SK-N-SH treated with all-trans-retinoic acid at 6 μM for 48 hours (cell line): ENCODE measurements around the gene TMEM18.

Experiments
- ARNTL ChIP-seq: fragments of 450-650 bp; formaldehyde crosslinking; IDR thresholded peaks from 2 replicates; pipeline ENCODE4 v1.5.0; 2020; ENCODE audit warnings: low read depth, mild to moderate bottlenecking, moderate library complexity, borderline replicate concordance
- CSDC2 ChIP-seq: fragments of 250-450 bp; sonication (Bioruptor Pico); IDR thresholded peaks from 2 replicates; pipeline ENCODE4 v1.5.0; 2020; ENCODE audit warnings: mild to moderate bottlenecking, moderate library complexity
- GLIS3 ChIP-seq: fragments of 250-450 bp; sonication (Bioruptor Pico); IDR thresholded peaks from 2 replicates; pipeline ENCODE4 v1.5.0; 2020; ENCODE audit warnings: mild to moderate bottlenecking, moderate library complexity
- TOX ChIP-seq: fragments of 250-450 bp; sonication (Bioruptor Pico); IDR thresholded peaks from 2 replicates; pipeline ENCODE4 v1.8.0; 2021; ENCODE audit warnings: mild to moderate bottlenecking, moderate library complexity, borderline replicate concordance
- ZNF565 ChIP-seq: fragments of 450-650 bp; formaldehyde crosslinking; conservative IDR thresholded peaks from 2 replicates; pipeline ENCODE4 v1.5.0; 2020; ENCODE audit warnings: low read depth, mild to moderate bottlenecking, moderate library complexity

DNA sequence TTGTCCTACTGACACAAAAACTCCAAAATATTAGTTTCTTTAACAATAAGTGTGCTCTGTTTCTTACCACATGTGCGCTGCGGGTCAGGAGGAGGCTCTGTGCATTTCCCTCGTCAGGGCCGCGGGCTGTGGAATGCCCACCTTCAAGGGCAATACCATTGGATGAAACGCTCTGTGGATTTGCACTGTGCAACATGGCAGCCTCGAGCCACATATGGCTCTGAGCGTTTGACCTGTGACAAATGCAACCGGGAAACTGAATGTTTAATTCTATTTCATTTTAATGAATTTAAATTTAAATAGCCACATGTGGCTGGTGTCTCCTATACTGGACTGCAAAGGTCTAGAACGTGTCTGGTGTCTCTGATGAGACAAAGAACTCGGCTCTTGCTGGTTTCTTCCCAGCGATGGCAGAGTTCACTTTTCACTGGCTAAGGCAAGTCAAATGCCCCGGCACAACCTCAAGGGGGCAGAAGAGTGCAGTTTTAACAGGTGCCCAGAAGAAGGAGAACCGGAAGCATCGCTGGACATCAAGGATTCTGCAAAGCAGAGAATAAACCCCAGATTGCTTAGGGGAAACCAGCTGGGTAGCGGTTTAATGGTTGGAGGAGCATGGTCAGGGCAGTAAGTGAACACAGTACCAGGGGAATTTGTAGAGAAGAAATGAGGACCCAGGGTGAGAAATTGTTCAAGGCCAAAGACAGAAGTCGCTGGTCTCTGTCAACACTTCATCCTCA lies 37.0 kb upstream of the TMEM18 start:
- no peak for TF ChIP-seq CSDC2 (CRISPR knock-in tag)
- TF ChIP-seq GLIS3 (CRISPR knock-in tag), result no peak
- no peak for TF ChIP-seq TOX (CRISPR knock-in tag)
- no peak for TF ChIP-seq ARNTL (CRISPR knock-in tag)
- TF ChIP-seq ZNF565, result no peak
